Measurements from ENCODE around the gene MS4A5.

Gene MS4A5

GRCh38 chr11:60485987-60486386, 56.6 kb downstream of the MS4A5 start:
- peak; percentile 6 for DNase-seq

DNA sequence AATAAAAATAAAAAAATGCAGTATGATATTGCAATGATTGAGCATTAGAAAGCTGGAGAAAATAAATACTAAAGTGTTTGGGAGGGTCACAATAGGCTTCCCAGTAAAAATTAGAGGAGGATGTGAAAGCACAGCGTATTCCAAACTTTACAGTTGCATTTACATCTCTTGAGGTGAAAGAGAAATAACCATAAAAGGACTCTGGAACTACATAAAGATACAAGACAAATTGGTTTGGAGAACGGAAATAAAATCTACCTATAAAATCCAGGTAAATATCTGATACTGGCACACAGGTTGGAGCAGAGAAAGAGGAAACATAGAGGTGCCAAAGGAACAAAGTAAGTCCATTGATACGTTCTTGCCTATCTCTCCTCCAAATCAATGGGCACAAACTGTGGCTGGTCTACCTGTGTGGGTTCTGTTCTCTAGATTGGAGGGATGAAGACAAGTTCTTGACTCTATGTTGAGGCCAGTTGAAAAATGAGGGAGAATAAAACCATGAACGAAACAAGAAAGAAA, 63.2 kb downstream of the MS4A5 start, which contains the start of gene MS4A12:
TSS of gene MS4A12 (plus strand) at position 291 of the 522 bp plus-strand sequence. CDS start 4,541 bp downstream, outside the sequence.
- DNase-seq, result no peak

GRCh38 chr11:60493454-60493853, 64.1 kb downstream of the MS4A5 start:
- DNase-seq, result no peak

Data from COR-L47 (cell line).